ENCODE measurements around the gene DENND1A. TPM values are rescaled to one million over a fixed set of nuclear protein-coding genes. Genes with fewer than 3 reads are reported as not detected.

The DENND1A gene
- total RNA-seq, 1 donor from 2014 or later, result 25.2 TPM

- ChIA-PET CTCF (no interaction called here), POLR2A (no interaction called here)
- ATAC-seq (ENCODE audit: low read depth) (no peak), DNase-seq (no peak)
- no peaks in the 10 kb centered on the region for H3K9me3 Mint-ChIP-seq
- H3K4me1 Mint-ChIP-seq, result peaks cover 18% of the 10 kb centered on the region
- TF ChIP-seq, protein P1, sequence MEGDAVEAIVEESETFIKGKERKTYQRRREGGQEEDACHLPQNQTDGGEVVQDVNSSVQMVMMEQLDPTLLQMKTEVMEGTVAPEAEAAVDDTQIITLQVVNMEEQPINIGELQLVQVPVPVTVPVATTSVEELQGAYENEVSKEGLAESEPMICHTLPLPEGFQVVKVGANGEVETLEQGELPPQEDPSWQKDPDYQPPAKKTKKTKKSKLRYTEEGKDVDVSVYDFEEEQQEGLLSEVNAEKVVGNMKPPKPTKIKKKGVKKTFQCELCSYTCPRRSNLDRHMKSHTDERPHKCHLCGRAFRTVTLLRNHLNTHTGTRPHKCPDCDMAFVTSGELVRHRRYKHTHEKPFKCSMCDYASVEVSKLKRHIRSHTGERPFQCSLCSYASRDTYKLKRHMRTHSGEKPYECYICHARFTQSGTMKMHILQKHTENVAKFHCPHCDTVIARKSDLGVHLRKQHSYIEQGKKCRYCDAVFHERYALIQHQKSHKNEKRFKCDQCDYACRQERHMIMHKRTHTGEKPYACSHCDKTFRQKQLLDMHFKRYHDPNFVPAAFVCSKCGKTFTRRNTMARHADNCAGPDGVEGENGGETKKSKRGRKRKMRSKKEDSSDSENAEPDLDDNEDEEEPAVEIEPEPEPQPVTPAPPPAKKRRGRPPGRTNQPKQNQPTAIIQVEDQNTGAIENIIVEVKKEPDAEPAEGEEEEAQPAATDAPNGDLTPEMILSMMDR (IDR thresholded peaks at IDR 0.05), result no peak
- no peak overlapping the region for H3K4me3 Mint-ChIP-seq
- intact Hi-C loops (cut with micrococcal nuclease), result no loop called here
- H3K36me3 Mint-ChIP-seq (ENCODE audit: low read depth), result peaks cover 33% of the 10 kb centered on the region
- H3K27ac Mint-ChIP-seq, result no peak overlapping the region
- H3K27me3 Mint-ChIP-seq, result no peaks in the 10 kb centered on the region
Measured at GRCh38 chr9:123423311-123423640, 506.6 kb downstream of the DENND1A start.

DNA sequence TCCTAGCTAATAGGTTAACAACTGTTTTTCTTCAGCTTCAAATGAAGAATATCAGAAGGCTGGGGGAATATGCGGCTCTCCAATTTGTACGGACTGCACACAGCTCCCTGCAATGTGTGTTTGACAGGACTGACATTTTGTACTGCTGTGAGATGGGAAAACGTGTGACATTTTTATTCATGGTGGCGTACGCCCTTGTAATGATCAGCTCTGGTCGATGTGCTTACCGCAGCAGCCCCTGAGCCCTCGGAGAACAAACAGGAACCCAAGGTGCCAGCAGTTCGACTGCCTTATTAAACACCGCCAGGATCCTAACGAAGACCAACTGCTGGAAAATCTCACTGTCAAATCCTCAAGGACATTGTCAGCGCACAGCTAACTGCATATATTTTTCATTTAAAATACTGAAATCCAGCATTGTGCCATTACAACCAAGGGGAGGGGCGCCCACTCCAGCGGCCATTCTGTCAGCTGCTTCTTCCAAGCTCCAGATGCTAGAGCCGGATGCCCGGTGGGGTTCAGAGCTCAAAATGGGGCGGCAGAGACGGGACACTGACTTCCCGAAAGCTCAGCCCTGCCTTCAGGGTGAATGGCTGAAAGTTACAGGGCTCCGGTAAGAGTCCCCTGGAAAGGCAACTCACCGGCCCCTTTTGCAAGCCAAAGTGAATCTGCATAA is 507.2 kb downstream of the DENND1A start:
- TF ChIP-seq, protein P1 (IDR thresholded peaks at IDR 0.05), result no peak
- CTCF ChIA-PET, result no interaction called here
- Mint-ChIP-seq H3K27ac (no peak overlapping the region), H3K4me3 (no peak overlapping the region), H3K4me1 (peaks cover 17% of the 10 kb centered on the region), H3K36me3 (ENCODE audit: low read depth) (peaks cover 30% of the 10 kb centered on the region), H3K27me3 (no peaks in the 10 kb centered on the region), H3K9me3 (no peaks in the 10 kb centered on the region)
- intact Hi-C loops (cut with micrococcal nuclease), result no loop called here
- DNase-seq (no peak), ATAC-seq (ENCODE audit: low read depth) (no peak)
- POLR2A ChIA-PET, result no interaction called here

GRCh38 chr9:123421801-123422455 is 508.0 kb downstream of the DENND1A start:
- Mint-ChIP-seq H3K27ac (no peak overlapping the region), H3K27me3 (no peaks in the 10 kb centered on the region), H3K4me3 (no peak overlapping the region), H3K4me1 (peaks cover 11% of the 10 kb centered on the region), H3K9me3 (no peaks in the 10 kb centered on the region), H3K36me3 (ENCODE audit: low read depth) (peaks cover 27% of the 10 kb centered on the region)
- CTCF ChIA-PET, result no interaction called here
- no peak for DNase-seq
- POLR2A ChIA-PET, result no interaction called here
- TF ChIP-seq, protein P1 (IDR thresholded peaks at IDR 0.05), result no peak
- intact Hi-C loops (cut with micrococcal nuclease), result no loop called here
- no peak for ATAC-seq (ENCODE audit: low read depth)

- no peaks in the 10 kb centered on the region for H3K27me3 Mint-ChIP-seq
- ATAC-seq (ENCODE audit: low read depth), result no peak
- H3K36me3 Mint-ChIP-seq (ENCODE audit: low read depth), result peaks cover 33% of the 10 kb centered on the region
- CTCF ChIA-PET, result no interaction called here
- H3K27ac Mint-ChIP-seq, result no peak overlapping the region
- H3K4me3 Mint-ChIP-seq, result no peak overlapping the region
- TF ChIP-seq, protein P1 (IDR thresholded peaks at IDR 0.05), result no peak
- no peaks in the 10 kb centered on the region for H3K9me3 Mint-ChIP-seq
- POLR2A ChIA-PET, result interaction anchor here (1.1 kb wide), 1 partner anchor 10 kb away, joined by 8 read pairs; no protein-coding TSS in a partner anchor
- DNase-seq, result no peak
- peaks cover 4% of the 10 kb centered on the region for H3K4me1 Mint-ChIP-seq
- intact Hi-C loops (cut with micrococcal nuclease), result no loop called here
Measured at GRCh38 chr9:123421186-123421585, 508.7 kb downstream of the DENND1A start.

DNA sequence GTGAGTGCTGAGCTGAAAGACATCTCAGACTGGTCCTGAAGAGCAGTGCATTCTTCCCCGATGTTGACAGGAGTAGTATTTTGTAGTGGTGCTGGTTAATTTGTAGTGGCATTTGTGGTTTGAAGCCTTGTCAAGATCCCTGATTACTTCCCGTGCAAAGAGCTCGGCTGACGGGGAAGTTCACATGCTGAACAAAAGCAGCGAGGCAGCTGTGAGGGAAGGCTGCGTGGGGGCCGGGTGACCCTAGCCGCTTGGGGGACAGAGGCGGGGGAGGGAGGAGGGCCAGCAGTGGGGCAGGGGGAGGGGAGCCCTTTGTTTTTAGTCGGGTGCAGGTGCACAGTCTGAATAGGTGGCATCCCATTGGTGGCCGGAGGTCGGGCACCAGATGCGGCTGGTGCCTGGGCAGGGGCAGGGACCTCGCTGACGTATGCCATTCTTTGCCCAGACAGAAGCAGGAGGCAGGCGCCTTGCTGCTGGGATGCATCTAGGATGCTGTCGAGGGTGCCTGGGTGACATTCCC is 509.3 kb downstream of the DENND1A start:
- TF ChIP-seq, protein P1 (IDR thresholded peaks at IDR 0.05), result no peak

More for the DNA sequence above, 509.3 kb downstream of the DENND1A start:
- no peaks in the 10 kb centered on the region for H3K27me3 Mint-ChIP-seq
- DNase-seq (no peak), ATAC-seq (ENCODE audit: low read depth) (no peak)
- H3K36me3 Mint-ChIP-seq (ENCODE audit: low read depth), result peaks cover 32% of the 10 kb centered on the region
- H3K9me3 Mint-ChIP-seq, result no peaks in the 10 kb centered on the region
- no peaks in the 10 kb centered on the region for H3K4me1 Mint-ChIP-seq
- H3K27ac Mint-ChIP-seq, result no peak overlapping the region
- POLR2A ChIA-PET, result interaction anchor here (1.1 kb wide), 1 partner anchor 10 kb away, joined by 8 read pairs; no protein-coding TSS in a partner anchor
- CTCF ChIA-PET, result no interaction called here
- intact Hi-C loops (cut with micrococcal nuclease), result no loop called here
- H3K4me3 Mint-ChIP-seq, result no peak overlapping the region

Measured in activated B cell treated with CpG ODN at 0.5 μM for 24 hours (primary cell).